NCI-H2107 (cell line): Measurements from ENCODE around the gene MPEG1.

ENCODE experiments used
- DNase-seq: peaks from one replicate; lab custom pipeline; 2025; lab: John Stamatoyannopoulos, UW

The MPEG1 gene

GRCh38 chr11:59218893-59219292 is 6.2 kb upstream of the MPEG1 start:
- no peak for DNase-seq

GRCh38 chr11:59218319-59218718 is 5.6 kb upstream of the MPEG1 start:
- DNase-seq: no peak

GRCh38 chr11:59216641-59217564 is 4.2 kb upstream of the MPEG1 start:
- DNase-seq: no peak

DNA sequence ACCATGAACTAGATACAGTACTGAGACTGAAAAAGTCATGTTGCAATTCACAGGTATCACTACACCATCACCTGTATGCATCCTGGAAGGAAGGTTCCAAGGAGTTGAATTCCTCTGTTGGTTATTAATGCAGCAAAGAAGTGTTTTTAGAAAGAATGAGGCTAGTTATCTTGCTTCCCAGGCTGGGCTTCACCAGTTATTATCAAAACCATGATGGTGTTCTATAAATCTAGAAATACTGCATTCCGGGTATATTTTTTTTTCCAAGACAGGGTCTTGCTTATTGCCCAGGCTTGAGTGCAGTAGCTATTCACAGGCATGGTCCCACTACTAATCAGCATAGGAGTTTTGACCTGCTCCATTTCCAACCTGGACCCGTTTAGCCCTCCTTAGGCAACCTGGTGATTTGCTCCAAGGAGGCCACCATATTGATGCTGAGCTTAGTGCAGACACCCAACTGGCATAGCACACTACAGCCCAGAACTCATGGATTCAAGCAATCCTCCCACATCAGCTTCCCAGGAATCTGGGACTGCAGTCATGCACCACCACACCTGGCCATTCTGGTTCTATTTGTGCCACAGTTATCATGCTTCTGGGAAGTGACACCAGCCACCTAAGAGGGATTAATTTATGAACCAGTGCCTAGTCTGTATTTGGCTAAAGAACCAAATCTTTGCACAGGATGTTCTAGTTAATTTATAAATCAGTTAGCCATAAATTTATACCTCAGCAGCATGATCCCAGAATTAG is 1.6 kb upstream of the MPEG1 start:
- no peak for DNase-seq

DNA sequence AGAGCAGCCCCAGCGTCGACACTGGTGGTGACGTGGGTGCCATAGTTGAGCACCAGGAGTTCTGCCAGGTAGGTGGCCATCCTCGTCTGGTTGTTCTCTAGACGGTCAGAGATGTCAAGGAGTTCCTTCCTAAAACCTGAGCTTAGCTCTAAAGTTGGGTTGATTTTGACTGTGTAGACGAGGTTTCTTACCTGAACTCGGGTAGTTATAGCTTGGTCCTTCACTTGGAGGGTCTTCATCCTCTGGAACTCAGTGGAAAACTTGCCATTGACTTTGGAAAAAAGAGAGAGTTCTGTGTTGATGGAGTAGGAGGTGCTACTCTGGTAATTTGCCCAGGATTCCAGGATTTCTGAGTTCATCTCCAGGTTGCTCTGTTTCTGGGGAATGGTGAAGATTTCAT is 505 bp downstream of the MPEG1 start:
- no peak for DNase-seq

DNA sequence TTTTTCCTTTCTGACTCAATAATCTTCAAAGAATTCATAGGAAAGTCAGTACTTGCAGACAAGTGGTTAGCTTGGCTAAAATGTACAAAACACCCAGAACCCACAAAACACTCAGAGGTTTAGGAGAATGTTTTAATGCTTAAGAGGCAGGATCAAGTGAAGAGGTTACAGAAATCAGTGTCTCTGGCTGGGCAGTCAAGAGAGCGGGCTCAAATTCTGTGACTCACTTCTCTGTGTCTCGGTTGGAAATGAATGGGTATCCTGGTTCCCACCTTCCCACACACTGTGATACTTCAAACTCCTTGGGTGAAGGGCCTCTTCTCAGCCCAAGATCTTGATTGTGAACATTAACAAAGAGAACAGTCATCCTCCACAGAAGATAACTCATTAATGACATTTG is 3.8 kb downstream of the MPEG1 start:
- no peak for DNase-seq

GRCh38 chr11:59207988-59208451 is 4.7 kb downstream of the MPEG1 start:
- no peak for DNase-seq

DNA sequence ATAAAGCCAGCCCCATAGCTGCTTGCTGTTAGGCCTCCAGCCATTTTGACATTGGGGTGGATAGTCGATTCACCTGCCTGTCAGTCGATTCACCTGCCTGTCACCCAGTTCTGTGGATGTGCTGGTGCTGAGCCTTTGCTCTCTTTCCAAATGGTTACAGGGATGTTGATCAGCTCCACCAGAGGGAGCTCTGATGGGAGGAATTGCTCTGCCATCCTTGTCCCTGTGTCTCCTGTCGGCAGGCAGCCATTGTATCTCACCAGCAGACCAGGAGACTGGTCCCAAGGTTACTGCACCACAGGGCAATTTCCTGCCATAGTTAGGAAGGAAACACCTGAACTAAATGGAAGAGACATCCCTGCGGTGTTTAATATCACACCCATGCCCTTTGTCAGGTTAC is 6.1 kb downstream of the MPEG1 start:
- DNase-seq: no peak

- no peak for DNase-seq
Observed at GRCh38 chr11:59205648-59206047, 7.1 kb downstream of the MPEG1 start.

DNA sequence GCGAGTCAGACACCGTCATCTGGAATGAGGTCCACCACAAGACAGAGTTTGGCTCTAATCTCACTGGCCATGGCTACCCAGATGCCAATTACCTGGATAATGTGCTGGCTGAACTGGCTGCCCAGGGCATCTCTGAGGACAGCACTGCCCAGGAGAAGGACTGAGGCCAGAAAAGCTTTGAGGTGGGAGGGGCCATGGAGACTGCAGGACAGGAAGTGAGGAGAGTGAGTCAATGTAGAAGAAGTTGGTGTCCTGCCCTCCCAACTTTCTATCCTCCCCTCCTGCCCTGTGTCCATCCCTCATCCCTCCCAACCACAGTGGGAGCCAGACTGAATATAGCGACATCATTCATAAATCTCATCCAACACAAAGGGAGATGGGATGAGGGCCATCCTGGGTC is 8.0 kb downstream of the MPEG1 start:
- no peak for DNase-seq

DNA sequence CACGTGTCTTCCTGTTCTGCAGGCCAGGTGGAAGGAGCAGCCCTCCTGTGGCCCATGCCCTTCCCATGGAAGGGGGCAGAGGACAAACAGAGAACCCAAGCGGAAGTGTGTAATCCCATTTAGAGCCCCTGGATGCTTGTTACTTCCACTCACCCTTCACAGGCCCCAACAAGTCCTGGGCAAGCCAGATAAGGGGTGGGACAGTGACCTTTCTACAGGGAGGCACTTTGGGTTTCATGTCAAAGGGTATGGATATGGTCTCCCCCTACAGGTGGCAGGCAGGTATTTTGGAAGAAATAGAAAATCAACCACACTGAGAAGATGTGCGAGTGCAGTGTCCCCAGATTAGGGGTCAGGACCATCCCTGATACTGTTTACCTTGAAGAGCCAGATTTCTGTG is 11.4 kb downstream of the MPEG1 start:
- no peak for DNase-seq

DNA sequence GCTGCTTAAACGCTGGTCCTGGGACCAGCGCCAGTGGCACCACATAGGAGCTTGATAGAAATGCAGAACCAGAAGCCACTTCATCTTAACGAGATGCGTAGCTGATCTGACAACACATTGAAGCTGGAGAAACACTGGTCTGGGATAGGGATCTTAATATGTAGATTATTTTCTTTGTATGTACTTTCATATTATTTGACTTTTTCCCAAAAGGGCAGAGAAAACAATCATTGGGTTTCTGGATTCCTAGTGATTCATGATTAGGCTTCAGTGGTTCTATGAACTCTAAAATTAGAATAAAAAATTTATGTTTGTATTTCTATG is 12.3 kb downstream of the MPEG1 start:
- DNase-seq: no peak

DNA sequence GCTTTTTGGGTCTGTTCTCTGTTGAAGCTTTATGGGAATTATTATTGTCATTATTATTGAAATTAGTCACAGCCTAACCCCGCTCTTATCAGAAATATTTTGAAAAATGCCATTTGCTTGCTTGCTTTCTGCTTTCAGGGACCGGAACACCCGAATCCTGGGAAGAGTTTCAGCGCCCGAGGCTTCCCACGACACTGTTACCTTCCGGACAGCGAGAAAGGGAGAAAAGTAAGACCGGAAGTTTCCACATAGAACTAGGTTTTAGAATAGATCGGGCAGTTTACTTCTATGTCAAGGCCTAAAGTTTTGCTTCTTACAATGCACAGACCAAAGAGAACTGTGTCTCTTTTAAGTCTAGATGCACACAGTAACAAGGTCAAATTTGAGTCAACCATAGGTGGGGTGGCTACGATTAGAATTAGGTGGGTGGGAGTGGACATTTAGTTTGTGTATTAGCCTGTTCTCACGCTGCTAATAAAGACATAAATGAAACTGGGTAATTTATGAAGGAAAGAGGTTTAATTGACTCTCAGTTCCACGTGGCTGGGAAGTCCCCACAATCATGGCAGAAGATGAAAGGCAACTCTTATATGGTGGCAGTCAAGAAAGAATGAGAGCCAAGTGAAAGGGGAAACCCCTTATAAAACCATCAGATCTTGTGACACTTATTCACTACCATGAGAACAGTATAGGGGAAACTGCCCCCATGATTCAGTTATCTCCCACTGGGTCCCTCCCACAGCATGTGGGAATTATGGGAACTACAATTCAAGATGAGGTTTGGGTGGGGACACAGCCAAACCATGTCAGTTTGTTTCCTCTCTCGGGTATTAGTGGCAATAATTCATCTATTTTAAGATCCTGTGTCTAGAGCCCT is 12.9 kb downstream of the MPEG1 start:
- DNase-seq: no peak

- no peak for DNase-seq
Observed at GRCh38 chr11:59198726-59199125, 14.0 kb downstream of the MPEG1 start.

DNA sequence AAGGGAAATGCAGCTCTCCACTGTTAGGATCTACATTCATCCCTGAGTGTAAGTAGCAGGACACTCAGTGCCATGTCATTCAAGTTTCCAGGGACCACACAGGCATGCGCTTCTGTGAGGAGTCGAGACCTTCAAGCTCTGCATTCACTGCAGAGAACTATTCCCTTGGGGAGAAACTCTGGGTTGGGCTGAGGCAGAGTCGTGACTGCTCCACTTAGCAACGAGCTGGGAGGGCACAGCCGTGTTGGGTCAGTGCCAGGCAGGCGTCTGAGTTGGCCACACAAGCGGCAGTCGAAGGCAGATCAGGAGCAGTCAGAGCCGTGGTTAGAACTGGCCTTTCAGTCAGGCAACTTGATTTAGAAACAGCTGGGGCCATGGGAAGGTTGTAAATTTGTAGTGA is 14.7 kb downstream of the MPEG1 start:
- no peak for DNase-seq

DNA sequence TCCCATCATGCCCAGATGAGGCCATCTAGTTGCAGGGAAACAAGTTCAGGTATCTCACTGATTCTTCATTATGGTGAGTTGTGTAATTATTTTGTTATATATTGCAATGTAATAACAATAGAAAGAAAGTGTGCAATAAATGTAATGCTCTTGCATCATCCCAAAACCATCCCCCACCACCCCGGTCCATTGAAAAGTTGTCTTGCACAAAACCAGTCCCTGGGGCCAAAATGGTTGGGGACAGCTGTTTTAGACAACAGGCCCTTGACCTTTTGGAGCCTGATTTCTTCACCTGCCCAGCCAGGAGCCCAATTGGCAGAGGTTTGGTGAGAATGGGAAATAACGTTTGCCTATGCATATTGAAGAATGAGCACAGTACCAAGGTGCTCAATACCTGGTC is 15.9 kb downstream of the MPEG1 start:
- no peak for DNase-seq

- no peak for DNase-seq
Observed at GRCh38 chr11:59195586-59195985, 17.1 kb downstream of the MPEG1 start.

- no peak for DNase-seq
Observed at GRCh38 chr11:59193587-59194130, 19.1 kb downstream of the MPEG1 start.

- no peak for DNase-seq
Observed at GRCh38 chr11:59192446-59193020, 20.2 kb downstream of the MPEG1 start.

DNA sequence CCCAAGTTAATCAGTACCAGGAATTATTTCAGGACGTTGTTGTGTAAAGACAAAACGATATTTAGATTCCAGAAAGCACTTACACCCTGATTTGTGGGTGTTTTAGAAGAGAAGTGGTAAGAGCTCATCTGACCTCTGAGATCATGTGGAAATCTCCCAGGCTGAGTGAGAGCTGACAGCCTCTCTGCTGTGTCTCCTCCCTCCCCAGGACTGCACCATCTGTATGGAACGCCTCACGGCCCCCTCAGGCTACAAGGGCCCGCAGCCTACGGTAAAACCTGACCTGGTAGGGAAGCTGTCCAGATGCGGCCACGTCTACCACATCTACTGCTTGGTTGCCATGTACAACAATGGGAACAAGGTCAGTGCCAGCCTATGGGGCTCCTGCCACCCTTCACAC is 20.8 kb downstream of the MPEG1 start:
- DNase-seq: no peak

DNA sequence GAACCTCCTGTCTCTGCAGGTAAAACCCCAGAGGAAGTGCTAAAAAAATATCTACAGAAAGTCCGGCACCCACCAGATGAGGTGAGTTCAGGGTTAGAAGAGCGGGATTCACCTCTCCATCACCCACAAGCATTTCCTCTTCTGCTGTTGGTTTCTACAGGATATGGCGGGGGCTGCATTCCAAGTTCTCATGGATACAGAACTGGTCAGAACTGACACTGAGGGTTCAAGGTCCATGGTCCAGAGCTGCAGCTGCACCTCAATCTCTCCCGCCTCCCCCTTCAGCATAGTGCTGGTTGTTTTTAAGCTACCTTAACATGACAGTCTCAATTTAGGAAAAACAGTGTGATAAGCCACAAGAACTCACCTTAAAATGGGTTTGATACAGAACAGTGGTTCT is 21.6 kb downstream of the MPEG1 start:
- DNase-seq: no peak

DNA sequence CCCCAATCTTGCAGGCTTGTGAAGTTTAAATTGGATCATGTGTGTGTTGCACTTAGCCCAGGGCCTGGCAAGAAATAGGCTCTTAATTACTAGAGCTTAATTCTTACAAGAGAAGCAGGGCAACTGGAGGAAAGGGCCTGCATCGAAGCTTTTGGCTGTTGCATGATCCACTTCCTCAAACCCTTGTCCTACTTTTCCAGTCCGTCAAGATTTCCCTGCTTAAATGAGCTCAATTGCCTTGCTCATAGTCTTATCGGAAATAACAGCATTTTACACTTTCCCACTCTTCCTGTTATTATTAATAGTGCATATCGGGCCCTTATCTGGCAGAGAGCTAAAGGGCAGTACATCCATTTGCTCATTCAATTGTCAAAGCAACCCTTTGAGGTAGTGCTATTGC is 22.7 kb downstream of the MPEG1 start:
- no peak for DNase-seq
